Activated CD4-positive, alpha-beta T cell treated with anti-CD3 and anti-CD28 coated beads, Interleukin-2, amount 50 U/mL, for 48 hours (primary cell): ENCODE results near the gene LTBP1.
"Not testable (repeated sequence)": the region's sequence is repeated elsewhere in the genome, so short reads cannot be mapped to it uniquely, and the experiment has no call there.

Source experiments
- DNase-seq, 2 experiments: peaks; one replicate each; pipeline ENCODE4 v3.0.0-alpha.2; 2020

Gene LTBP1

GRCh38 chr2:32965523-32966171, 18.9 kb downstream of the LTBP1 start:
- no peak for DNase-seq

GRCh38 chr2:32969444-32970162, 22.9 kb downstream of the LTBP1 start:
- DNase-seq, result no peak

- not testable (repeated sequence) for DNase-seq
Measured at GRCh38 chr2:32973772-32974171, 27.0 kb downstream of the LTBP1 start.

DNA sequence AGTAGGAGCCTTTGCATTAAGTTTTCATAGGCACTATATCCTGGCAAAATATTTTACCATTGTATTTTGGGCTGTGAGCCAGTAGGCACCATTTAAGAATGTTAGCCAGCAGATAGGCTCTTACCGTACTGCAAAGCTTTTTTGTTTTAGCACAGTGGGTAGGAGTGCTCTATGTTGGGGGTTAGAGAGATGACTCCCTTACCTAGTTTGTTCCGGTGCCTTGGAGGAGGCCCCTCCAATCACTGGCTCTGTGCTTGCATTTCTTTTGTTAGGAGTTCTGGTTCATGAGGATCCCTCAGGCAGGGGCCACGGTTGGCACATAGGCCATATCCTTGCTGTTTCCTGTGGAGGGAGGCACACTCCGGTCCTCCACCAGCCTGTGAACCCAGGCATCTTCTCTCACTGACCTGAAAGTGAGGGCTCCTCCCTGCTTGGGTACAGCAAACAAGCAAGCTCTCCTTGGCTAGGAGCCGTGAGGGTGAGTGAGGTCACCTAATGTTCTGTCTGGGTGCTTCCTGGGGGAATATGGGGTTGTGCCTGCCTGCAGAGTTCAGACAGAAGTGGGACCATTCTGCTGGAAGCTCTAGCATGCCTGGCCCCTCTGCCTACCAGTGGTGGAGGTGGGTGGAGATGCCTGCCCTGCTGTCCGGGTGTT, 29.8 kb downstream of the LTBP1 start:
- DNase-seq, result no peak

DNA sequence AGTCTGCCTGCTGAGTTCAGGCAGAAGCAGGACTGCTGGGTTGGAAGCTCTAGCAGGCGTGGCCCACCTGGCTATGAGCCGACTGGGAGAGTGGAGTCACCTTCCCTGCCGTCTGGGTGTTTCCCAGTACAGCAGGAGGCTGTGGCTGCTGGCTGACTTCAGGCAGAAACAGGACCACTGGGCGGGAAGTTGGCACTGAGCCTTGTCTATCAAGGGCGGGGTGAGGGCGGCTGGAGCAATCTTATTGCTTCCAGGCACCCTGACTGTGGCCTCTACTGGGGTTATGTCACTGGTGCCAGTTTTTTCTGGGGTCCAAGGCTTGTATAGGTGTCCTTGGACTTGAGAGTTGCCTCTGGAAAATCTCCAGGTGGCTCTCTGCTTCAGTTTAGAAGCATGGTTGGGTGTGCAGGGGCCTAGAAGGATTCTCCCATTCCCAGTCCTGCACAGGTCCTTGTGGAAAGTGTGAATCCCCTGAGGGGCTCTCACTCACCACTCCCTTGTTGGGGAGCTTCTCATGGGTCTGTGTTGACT, 30.5 kb downstream of the LTBP1 start:
- no peak for DNase-seq

- no peak for DNase-seq
Measured at GRCh38 chr2:32981612-32982011, 34.9 kb downstream of the LTBP1 start.

GRCh38 chr2:32983193-32983924, 36.6 kb downstream of the LTBP1 start:
- DNase-seq, result not testable (repeated sequence)

- no peak for DNase-seq
Measured at GRCh38 chr2:32986480-32986879, 39.7 kb downstream of the LTBP1 start.

DNA sequence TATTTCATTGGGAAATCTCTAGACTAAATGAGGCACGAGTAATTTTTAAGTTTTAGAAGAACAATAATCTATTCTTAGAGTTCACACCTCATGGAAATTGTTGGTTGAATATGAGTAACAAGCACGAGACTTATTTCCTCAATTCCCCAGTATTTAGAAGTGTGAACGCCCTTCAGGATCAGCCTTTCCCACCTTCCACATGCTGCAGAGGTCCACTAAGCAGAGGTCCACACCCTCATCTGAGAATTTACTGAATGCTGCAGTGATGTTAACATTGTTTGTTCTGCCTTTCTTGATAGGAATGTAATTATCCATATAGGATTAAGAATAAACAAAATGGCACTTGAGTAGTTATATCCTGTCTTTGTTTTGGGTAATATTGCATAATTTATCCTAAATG, 41.8 kb downstream of the LTBP1 start:
- no peak for DNase-seq

DNA sequence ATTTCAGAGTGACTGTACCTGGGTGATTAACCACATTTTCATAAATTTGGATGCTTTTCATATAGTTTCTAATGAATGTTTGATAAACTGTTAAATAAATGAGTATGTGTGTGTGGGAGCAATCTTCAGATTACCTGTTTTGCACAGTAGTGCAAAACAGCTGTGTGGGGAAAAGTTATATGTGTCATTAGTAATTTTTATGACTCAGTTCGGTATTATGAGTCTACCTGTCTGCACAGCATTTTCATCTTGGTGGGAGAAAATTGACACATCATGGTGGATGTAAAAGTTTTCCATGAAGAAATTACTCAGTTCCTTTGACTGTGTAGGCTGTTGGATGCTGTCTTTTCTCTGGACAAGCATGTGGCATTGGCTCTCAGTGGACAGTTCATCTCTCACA, 43.8 kb downstream of the LTBP1 start:
- DNase-seq, result no peak

DNA sequence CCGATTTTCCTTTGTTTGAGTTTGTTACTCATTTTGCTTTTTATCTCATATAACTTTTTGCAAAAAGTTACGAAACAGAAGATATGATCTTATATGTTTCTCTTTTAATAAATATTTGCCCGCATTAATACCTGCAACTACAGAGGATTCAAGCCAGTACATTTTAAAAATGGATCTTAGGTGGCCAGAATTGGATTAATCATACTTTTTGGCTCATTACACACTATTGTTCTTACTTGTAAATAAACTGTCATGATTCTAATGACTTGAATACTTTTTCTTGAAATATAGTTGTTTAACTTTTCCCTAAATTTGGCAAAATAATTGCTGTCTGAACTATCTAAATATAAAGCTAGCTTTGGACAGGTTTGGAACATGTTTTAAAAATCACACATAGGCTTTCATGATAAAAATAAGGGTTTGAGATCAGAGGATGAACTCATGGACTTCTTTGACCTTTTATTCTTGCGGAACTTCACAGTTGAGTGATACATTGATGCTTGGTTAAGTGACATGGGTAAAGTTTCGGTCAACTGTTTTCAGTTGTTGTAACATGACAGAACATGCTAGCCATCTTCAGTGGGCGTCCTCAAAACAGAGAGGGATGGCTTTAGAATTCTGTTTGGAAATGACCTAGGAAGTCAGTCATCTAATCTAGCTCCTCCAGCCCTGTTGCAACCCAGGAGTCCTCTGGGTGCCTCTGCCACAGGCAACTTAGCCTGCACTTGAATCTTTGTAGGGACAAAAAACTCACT, 44.5 kb downstream of the LTBP1 start:
- no peak for DNase-seq

DNA sequence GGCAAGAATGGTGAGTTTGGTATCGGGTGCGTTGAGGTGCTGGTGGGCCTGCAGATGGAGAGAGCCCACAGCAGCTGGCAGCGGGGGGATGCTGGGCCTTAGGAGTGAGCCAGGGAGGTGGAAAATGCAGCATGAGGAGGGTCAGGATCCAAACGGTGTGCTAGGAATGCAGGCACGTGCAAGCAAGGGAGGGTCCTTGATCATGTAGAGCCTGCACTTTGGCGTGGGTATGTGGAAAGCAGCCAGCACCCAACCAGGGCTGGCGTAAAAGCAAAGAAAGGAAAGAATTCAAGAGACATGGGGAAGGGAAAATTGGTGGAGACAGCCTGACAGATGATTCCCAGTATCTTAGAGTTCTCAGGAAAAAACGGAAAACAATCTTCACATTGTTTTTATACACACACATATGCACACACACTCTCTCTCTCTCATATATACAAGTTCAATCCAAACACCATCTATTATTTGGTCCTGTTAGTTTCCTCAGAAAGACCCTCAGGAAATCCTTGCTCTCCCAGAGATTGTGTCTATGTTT, 46.3 kb downstream of the LTBP1 start:
- DNase-seq, result no peak

DNA sequence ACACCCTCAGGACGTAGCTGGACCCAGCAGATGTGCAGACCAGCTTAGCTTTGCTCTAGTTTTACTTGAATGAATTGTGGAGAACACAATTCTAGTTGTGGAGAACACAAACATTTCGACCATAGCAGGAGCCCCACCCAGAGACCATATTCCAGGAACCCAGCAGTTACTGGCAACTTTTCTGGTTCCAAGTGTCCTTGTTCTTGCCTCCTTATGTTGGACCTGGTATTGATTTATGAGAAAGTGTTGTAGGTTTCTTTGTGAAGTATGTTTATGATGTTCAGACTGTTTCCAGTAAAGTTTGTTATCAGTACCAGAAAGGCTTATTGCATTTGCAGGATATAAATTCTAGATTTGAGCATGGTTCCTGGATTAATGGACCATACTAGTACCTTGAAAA, 51.0 kb downstream of the LTBP1 start:
- DNase-seq, result no peak

- DNase-seq, result no peak
Measured at GRCh38 chr2:33000986-33001385, 54.2 kb downstream of the LTBP1 start.

- DNase-seq, result no peak
Measured at GRCh38 chr2:33001823-33002222, 55.1 kb downstream of the LTBP1 start.

- DNase-seq, result no peak
Measured at GRCh38 chr2:33002863-33003262, 56.1 kb downstream of the LTBP1 start.

GRCh38 chr2:33005057-33005456, 58.3 kb downstream of the LTBP1 start:
- DNase-seq, result no peak

GRCh38 chr2:33008716-33009115, 62.0 kb downstream of the LTBP1 start:
- no peak for DNase-seq

DNA sequence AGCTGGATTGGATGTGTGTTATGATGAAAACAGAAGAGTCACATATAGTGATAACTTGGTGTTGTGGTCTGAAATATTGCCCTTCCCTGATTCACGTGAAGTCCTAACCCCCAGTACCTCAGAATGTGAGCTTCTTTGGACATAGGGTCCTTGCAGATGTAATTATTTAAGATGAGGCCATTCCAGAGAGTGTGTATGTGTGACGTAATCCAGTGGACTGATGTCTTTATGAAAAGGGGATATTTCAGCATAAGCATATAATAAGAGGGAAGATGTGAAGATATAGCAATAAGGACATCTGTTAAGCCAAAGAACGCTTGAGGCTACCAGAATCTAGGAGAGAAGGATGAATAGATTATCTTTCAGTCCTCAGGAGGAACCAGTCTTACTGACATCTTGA, 62.5 kb downstream of the LTBP1 start:
- no peak for DNase-seq

- no peak for DNase-seq
Measured at GRCh38 chr2:33011373-33011772, 64.6 kb downstream of the LTBP1 start.

- DNase-seq, result no peak
Measured at GRCh38 chr2:33011941-33012340, 65.2 kb downstream of the LTBP1 start.

- DNase-seq, result no peak
Measured at GRCh38 chr2:33013684-33014110, 66.9 kb downstream of the LTBP1 start.
